ENCODE results near the gene SEC24D. TPM values are rescaled to one million over a fixed set of nuclear protein-coding genes. Genes with fewer than 3 reads are reported as not detected.
A peak's percentile ranks its signal among the peaks of the same experiment; 100 is the strongest.

The SEC24D gene
- total RNA-seq, 1 donor from 2014 or later = 138 TPM

DNA sequence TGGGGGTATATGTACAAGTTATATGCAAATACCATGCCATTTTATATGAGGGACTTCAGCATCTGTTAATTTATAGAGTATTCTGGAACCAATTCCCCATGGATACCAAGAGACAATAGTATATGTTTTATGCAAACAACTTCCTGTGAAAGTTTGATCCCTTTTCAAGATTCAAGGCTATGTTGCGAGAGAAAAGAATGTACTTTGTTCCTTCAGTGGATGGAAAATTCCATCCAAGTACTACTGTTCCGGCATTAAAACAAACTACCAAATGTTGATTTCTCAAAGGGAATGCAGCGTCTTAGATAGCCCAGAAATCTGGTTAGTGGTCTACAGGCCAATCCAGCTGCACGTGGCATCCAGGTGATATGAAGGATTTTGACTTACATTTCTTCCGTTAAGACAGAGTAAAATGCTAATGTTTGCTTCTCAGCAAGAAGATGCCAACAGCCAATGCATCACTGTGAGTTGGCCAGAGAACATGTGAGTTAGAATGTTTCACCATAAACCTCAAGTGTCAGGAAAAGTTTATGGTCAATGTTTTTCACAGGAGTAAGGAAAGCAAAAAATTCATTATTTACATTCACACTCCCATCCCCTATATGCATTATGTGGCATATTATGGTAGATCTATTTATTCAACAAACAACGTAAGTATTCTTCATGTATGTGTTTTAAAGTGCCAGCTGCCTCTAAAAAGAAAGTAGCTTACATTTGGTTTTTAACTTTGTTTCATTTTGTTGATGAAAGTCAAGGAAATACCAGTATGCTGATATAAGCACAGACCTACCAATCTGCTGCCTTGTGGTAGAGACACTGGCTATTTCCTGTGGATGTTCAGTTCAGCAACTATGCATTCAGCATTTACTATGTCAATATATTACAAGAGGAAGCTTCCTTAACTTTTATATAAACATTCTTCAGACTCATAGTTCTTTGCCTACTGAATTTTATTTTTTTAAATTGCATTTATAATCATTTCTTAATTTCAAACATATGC, 106.3 kb downstream of the SEC24D start:
- peaks cover 50% of the 10 kb centered on the region for H3K36me3 Mint-ChIP-seq (ENCODE audit: unreplicated experiment)
- TF ChIP-seq, protein P1, sequence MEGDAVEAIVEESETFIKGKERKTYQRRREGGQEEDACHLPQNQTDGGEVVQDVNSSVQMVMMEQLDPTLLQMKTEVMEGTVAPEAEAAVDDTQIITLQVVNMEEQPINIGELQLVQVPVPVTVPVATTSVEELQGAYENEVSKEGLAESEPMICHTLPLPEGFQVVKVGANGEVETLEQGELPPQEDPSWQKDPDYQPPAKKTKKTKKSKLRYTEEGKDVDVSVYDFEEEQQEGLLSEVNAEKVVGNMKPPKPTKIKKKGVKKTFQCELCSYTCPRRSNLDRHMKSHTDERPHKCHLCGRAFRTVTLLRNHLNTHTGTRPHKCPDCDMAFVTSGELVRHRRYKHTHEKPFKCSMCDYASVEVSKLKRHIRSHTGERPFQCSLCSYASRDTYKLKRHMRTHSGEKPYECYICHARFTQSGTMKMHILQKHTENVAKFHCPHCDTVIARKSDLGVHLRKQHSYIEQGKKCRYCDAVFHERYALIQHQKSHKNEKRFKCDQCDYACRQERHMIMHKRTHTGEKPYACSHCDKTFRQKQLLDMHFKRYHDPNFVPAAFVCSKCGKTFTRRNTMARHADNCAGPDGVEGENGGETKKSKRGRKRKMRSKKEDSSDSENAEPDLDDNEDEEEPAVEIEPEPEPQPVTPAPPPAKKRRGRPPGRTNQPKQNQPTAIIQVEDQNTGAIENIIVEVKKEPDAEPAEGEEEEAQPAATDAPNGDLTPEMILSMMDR (IDR thresholded peaks at IDR 0.05) = no peak
- H3K27ac Mint-ChIP-seq (ENCODE audit: unreplicated experiment) = peak overlapping the region; percentile 81
- H3K9me3 Mint-ChIP-seq (ENCODE audit: unreplicated experiment) = no peaks in the 10 kb centered on the region
- peaks cover 64% of the 10 kb centered on the region for H3K4me1 Mint-ChIP-seq (ENCODE audit: unreplicated experiment)
- H3K4me3 Mint-ChIP-seq (ENCODE audit: unreplicated experiment) = peak overlapping the region; percentile 11
- no peaks in the 10 kb centered on the region for H3K27me3 Mint-ChIP-seq (ENCODE audit: unreplicated experiment)
- no peak for DNase-seq (ENCODE audit: extremely low spot score, unreplicated experiment)

DNA sequence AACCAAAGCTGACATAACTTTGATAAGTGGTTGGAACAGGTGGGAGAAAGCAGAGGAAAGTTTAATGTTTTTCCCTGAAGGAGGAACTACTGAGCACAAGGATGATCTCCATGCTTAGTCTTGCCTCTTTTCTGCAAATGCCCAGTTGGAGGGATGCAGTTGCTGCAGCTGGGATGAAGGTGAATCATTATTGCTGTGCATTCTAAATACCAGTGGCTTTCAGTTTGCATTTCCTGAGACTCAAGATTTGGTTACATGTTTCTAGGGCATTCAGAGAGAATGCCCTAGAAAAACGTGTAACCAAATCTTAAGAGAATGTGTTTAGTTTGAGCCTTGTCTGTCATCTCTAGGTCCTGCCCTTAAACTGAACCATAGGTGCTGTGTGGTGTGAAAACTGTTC, 108.6 kb downstream of the SEC24D start:
- DNase-seq (ENCODE audit: extremely low spot score, unreplicated experiment) = no peak
- Mint-ChIP-seq H3K27me3 (ENCODE audit: unreplicated experiment) (no peaks in the 10 kb centered on the region), H3K9me3 (ENCODE audit: unreplicated experiment) (no peaks in the 10 kb centered on the region), H3K36me3 (ENCODE audit: unreplicated experiment) (peaks cover 57% of the 10 kb centered on the region), H3K4me1 (ENCODE audit: unreplicated experiment) (peaks cover 43% of the 10 kb centered on the region), H3K4me3 (ENCODE audit: unreplicated experiment) (no peak overlapping the region), H3K27ac (ENCODE audit: unreplicated experiment) (no peak overlapping the region)
- TF ChIP-seq, protein P1 (IDR thresholded peaks at IDR 0.05) = no peak

DNA sequence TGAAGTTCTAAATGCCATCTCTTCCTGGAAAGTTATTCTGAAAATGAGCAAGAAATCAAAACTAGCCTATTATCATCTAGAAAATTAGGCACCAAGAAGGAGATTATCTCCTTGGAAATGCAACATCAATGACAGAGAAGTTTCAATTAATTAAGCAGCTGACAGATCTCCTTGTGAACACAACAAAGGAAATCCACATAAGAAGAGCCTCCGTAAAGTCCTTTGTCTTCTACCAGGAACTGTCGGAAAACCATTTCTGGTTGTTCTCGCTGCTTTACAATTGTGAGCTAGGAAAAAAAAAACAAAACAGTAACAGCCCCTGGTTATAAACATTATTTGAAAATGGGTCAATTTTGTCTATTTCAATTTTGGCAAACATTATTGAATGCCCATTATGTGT, 112.6 kb downstream of the SEC24D start:
- H3K36me3 Mint-ChIP-seq (ENCODE audit: unreplicated experiment) = peaks cover 58% of the 10 kb centered on the region
- peaks cover 3% of the 10 kb centered on the region for H3K4me1 Mint-ChIP-seq (ENCODE audit: unreplicated experiment)
- H3K4me3 Mint-ChIP-seq (ENCODE audit: unreplicated experiment) = no peak overlapping the region
- no peaks in the 10 kb centered on the region for H3K9me3 Mint-ChIP-seq (ENCODE audit: unreplicated experiment)
- no peak for DNase-seq (ENCODE audit: extremely low spot score, unreplicated experiment)
- TF ChIP-seq, protein P1 (IDR thresholded peaks at IDR 0.05) = no peak
- peak overlapping the region; percentile 1 for H3K27ac Mint-ChIP-seq (ENCODE audit: unreplicated experiment)
- no peaks in the 10 kb centered on the region for H3K27me3 Mint-ChIP-seq (ENCODE audit: unreplicated experiment)

DNA sequence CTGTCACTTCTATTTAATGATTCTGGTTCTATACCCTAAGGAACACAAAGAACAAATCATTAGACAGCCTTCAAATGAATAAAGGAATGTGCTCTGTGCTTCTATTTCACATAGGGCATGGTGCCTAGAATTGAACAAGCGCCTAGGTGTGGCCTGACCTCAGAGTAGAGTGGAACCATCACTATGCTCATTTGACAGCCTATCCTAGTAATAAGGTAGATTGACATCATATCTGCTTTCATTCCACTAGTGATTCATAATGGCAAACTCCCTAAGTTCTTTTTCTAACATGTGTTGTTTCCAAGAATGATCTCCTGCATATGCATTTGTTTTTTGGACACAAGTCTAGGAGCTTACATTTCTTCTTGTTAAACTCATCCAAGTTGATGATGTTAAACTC, 114.2 kb downstream of the SEC24D start:
- Mint-ChIP-seq H3K27ac (ENCODE audit: unreplicated experiment) (no peak overlapping the region), H3K4me1 (ENCODE audit: unreplicated experiment) (peaks cover 2% of the 10 kb centered on the region), H3K9me3 (ENCODE audit: unreplicated experiment) (no peaks in the 10 kb centered on the region), H3K4me3 (ENCODE audit: unreplicated experiment) (no peak overlapping the region), H3K27me3 (ENCODE audit: unreplicated experiment) (no peaks in the 10 kb centered on the region), H3K36me3 (ENCODE audit: unreplicated experiment) (peaks cover 55% of the 10 kb centered on the region)
- TF ChIP-seq, protein P1 (IDR thresholded peaks at IDR 0.05) = no peak
- DNase-seq (ENCODE audit: extremely low spot score, unreplicated experiment) = no peak

DNA sequence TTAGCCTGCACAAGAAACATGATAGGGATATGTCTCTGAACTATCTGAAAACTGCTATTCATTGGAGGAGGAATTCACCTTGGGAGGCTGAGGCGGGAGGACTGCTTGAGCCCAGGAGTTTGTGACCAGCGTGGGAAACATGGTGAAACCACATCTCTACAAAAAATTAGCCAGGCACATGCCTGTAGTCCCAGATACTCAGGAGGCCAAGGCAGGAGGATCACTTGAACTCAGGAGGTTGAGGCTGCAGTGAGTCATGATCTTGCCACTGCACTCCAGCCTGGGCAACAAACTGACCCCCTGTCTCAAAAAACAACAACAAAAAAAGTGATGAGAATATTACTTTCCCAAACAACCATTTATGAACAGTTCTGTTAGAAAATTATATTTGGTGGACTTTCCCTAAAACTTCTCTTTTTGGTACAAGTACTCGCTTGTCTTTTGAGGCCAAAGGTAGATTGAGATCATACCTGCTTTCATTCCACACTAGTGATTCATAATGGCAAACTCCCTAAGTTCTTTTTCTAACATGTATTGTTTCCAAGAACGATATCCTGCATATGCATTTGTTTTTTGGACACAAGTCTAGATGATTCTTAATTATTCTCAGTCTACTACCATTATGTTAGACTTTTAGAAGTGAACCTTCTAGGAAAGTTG, 117.3 kb downstream of the SEC24D start:
- Mint-ChIP-seq H3K27ac (ENCODE audit: unreplicated experiment) (no peak overlapping the region), H3K36me3 (ENCODE audit: unreplicated experiment) (peaks cover 33% of the 10 kb centered on the region), H3K27me3 (ENCODE audit: unreplicated experiment) (no peaks in the 10 kb centered on the region), H3K4me1 (ENCODE audit: unreplicated experiment) (peaks cover 13% of the 10 kb centered on the region), H3K4me3 (ENCODE audit: unreplicated experiment) (no peak overlapping the region), H3K9me3 (ENCODE audit: unreplicated experiment) (no peaks in the 10 kb centered on the region)
- TF ChIP-seq, protein P1 (IDR thresholded peaks at IDR 0.05) = no peak
- DNase-seq (ENCODE audit: extremely low spot score, unreplicated experiment) = no peak
